PC-9 (cell line): ENCODE data around the gene ULK3. TPM values are rescaled to one million over a fixed set of nuclear protein-coding genes. Genes with fewer than 3 reads are reported as not detected.

Experiments used
- BruUV-seq: library from RNA; stranded (reverse); fragments of 400-500 nt; replicated peaks from 2 replicates; lab custom pipeline; 2021; lab: Mats Ljungman, UMichigan
- CTCF ChIA-PET: fragments of 300-600 bp; sonication (Branson Sonifier 250); formaldehyde crosslinking; loops from one replicate; lab custom pipeline; 2022; ENCODE audit warnings: antibody characterized with exemption; lab: Charles Lee
- POLR2A ChIA-PET: fragments of 300-600 bp; sonication (Branson Sonifier 250); formaldehyde crosslinking; loops from one replicate; lab custom pipeline; 2022; ENCODE audit warnings: antibody characterized with exemption; ENCODE audit not compliant: unreplicated experiment; lab: Charles Lee
- DNase-seq, 2 experiments: peaks; one replicate each; pipeline versions ENCODE4 v3.0.0 to v3.0.0-alpha.2; 2015 to 2022; ENCODE audit warnings: mixed read lengths in 1 of 2
- H2AFZ ChIP-seq: fragments of 200-600 bp; sonication (generic); 2 replicates; pipeline ENCODE4 v1.8.1; 2017; ENCODE audit warnings: antibody characterized with exemption
- H3F3A ChIP-seq: fragments of 200-600 bp; sonication (generic); 2 replicates; pipeline ENCODE4 v1.8.1; 2017; ENCODE audit warnings: antibody characterized with exemption, mild to moderate bottlenecking, low read depth; ENCODE audit not compliant: insufficient read depth
- H3K27ac ChIP-seq: fragments of 200-600 bp; sonication (generic); 2 replicates; pipeline ENCODE4 v1.6.1; 2016; ENCODE audit warnings: mixed run types
- H3K27me3 ChIP-seq: fragments of 200-600 bp; sonication (generic); 2 replicates; pipeline ENCODE4 v1.6.1; 2016; ENCODE audit warnings: low read depth, mixed run types; ENCODE audit not compliant: insufficient read depth
- H3K36me3 ChIP-seq: fragments of 200-600 bp; sonication (generic); 2 replicates; pipeline ENCODE4 v1.6.1; 2016; ENCODE audit warnings: low read depth, mixed run types
- H3K4me1 ChIP-seq: fragments of 200-600 bp; sonication (generic); replicated peaks from 2 replicates; pipeline ENCODE4 v1.6.1; 2016; ENCODE audit warnings: mixed run types; ENCODE audit not compliant: insufficient read depth
- H3K4me2 ChIP-seq: fragments of 200-600 bp; sonication (generic); 2 replicates; pipeline ENCODE4 v1.6.1; 2017; ENCODE audit warnings: mixed run types
- H3K4me3 ChIP-seq: fragments of 200-600 bp; sonication (generic); 2 replicates; pipeline ENCODE4 v1.6.1; 2016; ENCODE audit warnings: mixed run types
- H3K79me2 ChIP-seq: fragments of 200-600 bp; sonication (generic); 2 replicates; pipeline ENCODE4 v1.6.1; 2017; ENCODE audit warnings: low read depth, mixed run types
- H3K9me2 ChIP-seq: fragments of 200-600 bp; sonication (generic); 2 replicates; pipeline ENCODE4 v1.8.1; 2017; ENCODE audit warnings: mild to moderate bottlenecking; ENCODE audit not compliant: insufficient read depth
- H3K9me3 ChIP-seq: fragments of 200-600 bp; sonication (generic); 2 replicates; pipeline ENCODE4 v1.8.1; 2016; ENCODE audit warnings: low read depth; ENCODE audit not compliant: insufficient read depth
- H4K20me1 ChIP-seq: fragments of 200-600 bp; sonication (generic); 2 replicates; pipeline ENCODE4 v1.8.1; 2017; ENCODE audit not compliant: insufficient read depth
- CTCF ChIP-seq: fragments of 200-600 bp; sonication (generic); conservative IDR thresholded peaks from 2 replicates; pipeline ENCODE4 v1.6.1; 2017; ENCODE audit warnings: mixed run types, antibody characterized with exemption, mild to moderate bottlenecking, moderate library complexity
- EZH2 ChIP-seq: fragments of 200-600 bp; sonication (generic); IDR thresholded peaks from 2 replicates; pipeline ENCODE4 v1.8.0; 2017; ENCODE audit warnings: antibody characterized with exemption, low read depth
- intact Hi-C: fragments of 100-400 bp; cut with micrococcal nuclease; formaldehyde crosslinking; loops from one replicate; pipeline ENCODE4 v1.10.0; 2022; ENCODE audit not compliant: unreplicated experiment
- total RNA-seq: library from RNA; stranded (reverse); gene quantifications from 2 replicates; pipeline ENCODE4 v1.2.3, GENCODE V29; 2021

The ULK3 gene
- total RNA-seq, 1 experiment from 2014 or later: 30.2 TPM

- Histone ChIP-seq H3K4me1 (peaks cover 14% of the 10 kb centered on the region), H3K36me3 (no peaks in the 10 kb centered on the region), H3K4me3 (no peak overlapping the region), H3K27ac (no peak overlapping the region), H3K79me2 (no peaks in the 10 kb centered on the region), H3K9me2 (no peaks in the 10 kb centered on the region), H4K20me1 (no peaks in the 10 kb centered on the region; the same call in 1 of the 2 replicates), H3K9me3 (no peaks in the 10 kb centered on the region), H2AFZ (no peak overlapping the region), H3F3A (peaks cover 6% of the 10 kb centered on the region; the same call in 1 of the 2 replicates), H3K4me2 (no peak overlapping the region), H3K27me3 (no peaks in the 10 kb centered on the region)
- no peak for DNase-seq
- ChIA-PET POLR2A (interaction anchor here (0.6 kb wide), 1 partner anchor 1430 kb away, joined by 3 read pairs; no protein-coding TSS in a partner anchor), CTCF (no interaction called here)
- BruUV-seq: no TSS peak
- intact Hi-C loops: no loop called here
- TF ChIP-seq CTCF (no peak), EZH2 (no peak)
Observed at GRCh38 chr15:74833376-74834107, 9.4 kb downstream of the ULK3 start.

GRCh38 chr15:74832826-74833225 is 10.1 kb downstream of the ULK3 start:
- TF ChIP-seq EZH2 (no peak), CTCF (no peak)
- intact Hi-C loops: no loop called here
- H3K36me3 ChIP-seq: no peaks in the 10 kb centered on the region

GRCh38 chr15:74831813-74832495 is 11.0 kb downstream of the ULK3 start:
- no TSS peak for BruUV-seq
- DNase-seq: peak in 1 of 2 experiments; percentile 34
- H3K4me3 ChIP-seq: no peak overlapping the region
- ChIA-PET POLR2A (no interaction called here), CTCF (no interaction called here)
- H3K27ac ChIP-seq: no peak overlapping the region
- no peaks in the 10 kb centered on the region for H3K9me2 ChIP-seq
- H2AFZ ChIP-seq: no peak overlapping the region
- H3K27me3 ChIP-seq: no peaks in the 10 kb centered on the region
- no peaks in the 10 kb centered on the region; the same call in 1 of the 2 replicates for H4K20me1 ChIP-seq
- intact Hi-C loops: no loop called here
- peaks cover 6% of the 10 kb centered on the region; the same call in 1 of the 2 replicates for H3F3A ChIP-seq
- H3K36me3 ChIP-seq: no peaks in the 10 kb centered on the region
- H3K4me2 ChIP-seq: no peak overlapping the region
- TF ChIP-seq EZH2: no peak
- TF ChIP-seq CTCF: no peak
- H3K9me3 ChIP-seq: no peaks in the 10 kb centered on the region
- peaks cover 14% of the 10 kb centered on the region for H3K4me1 ChIP-seq
- no peaks in the 10 kb centered on the region for H3K79me2 ChIP-seq

More at GRCh38 chr15:74832826-74833225, 10.1 kb downstream of the ULK3 start:
- CTCF ChIA-PET: no interaction called here
- DNase-seq: no peak
- H3F3A ChIP-seq: peaks cover 6% of the 10 kb centered on the region; the same call in 1 of the 2 replicates
- H4K20me1 ChIP-seq: no peaks in the 10 kb centered on the region; the same call in 1 of the 2 replicates
- peaks cover 14% of the 10 kb centered on the region for H3K4me1 ChIP-seq
- no peaks in the 10 kb centered on the region for H3K27me3 ChIP-seq
- no peak overlapping the region for H2AFZ ChIP-seq
- no peak overlapping the region for H3K27ac ChIP-seq
- no peaks in the 10 kb centered on the region for H3K9me2 ChIP-seq
- no peak overlapping the region for H3K4me2 ChIP-seq
- no peaks in the 10 kb centered on the region for H3K79me2 ChIP-seq
- H3K9me3 ChIP-seq: no peaks in the 10 kb centered on the region
- POLR2A ChIA-PET: no interaction called here
- no peak overlapping the region for H3K4me3 ChIP-seq
- no TSS peak for BruUV-seq
